PC-3 (cell line): Measurements from ENCODE around the gene TYROBP. TPM values are rescaled to one million over a fixed set of nuclear protein-coding genes. Genes with fewer than 3 reads are reported as not detected.
"Not testable (repeated sequence)": the region's sequence is repeated elsewhere in the genome, so short reads cannot be mapped to it uniquely, and the experiment has no call there.

ENCODE experiments used
- ATAC-seq: fragments of 200-7000 bp; cut with Tn5 transposase; 2 replicates; pipeline ENCODE4 v1.9.1; 2020; ENCODE audit warnings: mild to moderate bottlenecking, moderate library complexity
- BruUV-seq: library from RNA; stranded (reverse); fragments of 400-500 nt; replicated peaks from 2 replicates; lab custom pipeline; 2021; lab: Mats Ljungman, UMichigan
- CTCF ChIA-PET: fragments of 300-600 bp; sonication (Branson Sonifier 250); formaldehyde crosslinking; loops from one replicate; lab custom pipeline; 2022; ENCODE audit warnings: antibody characterized with exemption; lab: Charles Lee
- POLR2A ChIA-PET: fragments of 300-600 bp; sonication (Branson Sonifier 250); formaldehyde crosslinking; loops from one replicate; lab custom pipeline; 2022; ENCODE audit warnings: antibody characterized with exemption; ENCODE audit not compliant: unreplicated experiment; lab: Charles Lee
- DNase-seq: peaks from one replicate; pipeline ENCODE4 v3.0.0-alpha.2; 2015
- H2AFZ ChIP-seq: fragments of 300-600 bp; sonication (generic); 2 replicates; pipeline ENCODE4 v1.6.0; 2016; ENCODE audit warnings: antibody characterized with exemption, low read length
- H3F3A ChIP-seq: fragments of 300-600 bp; sonication (generic); one replicate; pipeline ENCODE4 v1.6.0; 2017; ENCODE audit warnings: antibody characterized with exemption, low read length, control low read depth, mild to moderate bottlenecking; ENCODE audit not compliant: unreplicated experiment
- H3K27ac ChIP-seq: fragments of 300-600 bp; sonication (generic); 2 replicates; pipeline ENCODE4 v1.5.1; 2016; ENCODE audit warnings: mild to moderate bottlenecking, low read length
- H3K27me3 ChIP-seq: fragments of 300-600 bp; sonication (generic); 2 replicates; pipeline ENCODE4 v1.6.1; 2016; ENCODE audit warnings: low read length, mixed read lengths
- H3K36me3 ChIP-seq: fragments of 300-600 bp; sonication (generic); 2 replicates; pipeline ENCODE4 v1.6.1; 2016; ENCODE audit warnings: low read depth, mixed run types, low read length, mixed read lengths
- H3K4me1 ChIP-seq: fragments of 300-600 bp; sonication (generic); 2 replicates; pipeline ENCODE4 v1.5.1; 2016; ENCODE audit warnings: low read length; ENCODE audit not compliant: insufficient read depth
- H3K4me2 ChIP-seq: fragments of 300-600 bp; sonication (generic); 2 replicates; pipeline ENCODE4 v1.6.0; 2016; ENCODE audit warnings: low read length
- H3K4me3 ChIP-seq: fragments of 300-600 bp; sonication (generic); 2 replicates; pipeline ENCODE4 v1.5.1; 2016; ENCODE audit warnings: mild to moderate bottlenecking, low read length, mixed read lengths
- H3K79me2 ChIP-seq: fragments of 300-600 bp; sonication (generic); 2 replicates; pipeline ENCODE4 v1.6.1; 2017; ENCODE audit warnings: low read length, mixed read lengths
- H3K9ac ChIP-seq: fragments of 300-600 bp; sonication (generic); 2 replicates; pipeline ENCODE4 v1.6.0; 2016; ENCODE audit warnings: mild to moderate bottlenecking, low read length
- H3K9me2 ChIP-seq: fragments of 300-600 bp; sonication (generic); replicated peaks from 2 replicates; pipeline ENCODE4 v1.6.1; 2016; ENCODE audit warnings: mixed run types, low read length, mixed read lengths
- H3K9me3 ChIP-seq: fragments of 300-600 bp; sonication (generic); 2 replicates; pipeline ENCODE4 v1.6.1; 2016; ENCODE audit warnings: low read length, mixed read lengths
- H4K20me1 ChIP-seq: fragments of 300-600 bp; sonication (generic); 2 replicates; pipeline ENCODE4 v1.6.1; 2016; ENCODE audit warnings: low read length, mixed read lengths
- EZH2 ChIP-seq: fragments of 300-600 bp; sonication (generic); IDR thresholded peaks from one replicate; pipeline ENCODE4 v1.6.1; 2017; ENCODE audit warnings: antibody characterized with exemption, mild to moderate bottlenecking, low read length; ENCODE audit not compliant: unreplicated experiment
- EZH2phosphoT487 ChIP-seq: fragments of 300-600 bp; sonication (generic); IDR thresholded peaks from 2 replicates; pipeline ENCODE4 v1.6.1; 2018; ENCODE audit warnings: mild to moderate bottlenecking, antibody characterized with exemption, low read length, borderline replicate concordance
- intact Hi-C: fragments of 100-400 bp; cut with micrococcal nuclease; formaldehyde crosslinking; loops from 2 replicates; pipeline ENCODE4 v1.9.0; 2023
- total RNA-seq: library from RNA; depleted of rRNA; stranded (reverse); fragments of >200 nt; gene quantifications from 2 replicates; pipeline ENCODE4 v1.2.3, GENCODE V29; 2014
- TF ChIP-seq, protein P1 (sequence below): fragments of 300-600 bp; sonication (generic); conservative IDR thresholded peaks from 2 replicates; pipeline ENCODE4 v1.5.1; 2017; ENCODE audit warnings: antibody characterized with exemption, low read depth, mild to moderate bottlenecking, low read length

Gene TYROBP
- total RNA-seq, 1 experiment from 2014 or later = not detected

GRCh38 chr19:35870798-35871197, 37.3 kb downstream of the TYROBP start:
- H3F3A ChIP-seq = no peaks in the 10 kb centered on the region
- intact Hi-C loops = no loop called here
- ATAC-seq = no peak
- CTCF ChIA-PET = no interaction called here
- no peaks in the 10 kb centered on the region for H3K27me3 ChIP-seq
- no TSS peak for BruUV-seq
- POLR2A ChIA-PET = no interaction called here
- no peaks in the 10 kb centered on the region for H3K79me2 ChIP-seq
- no peaks in the 10 kb centered on the region for H3K9me3 ChIP-seq
- H3K36me3 ChIP-seq = no peaks in the 10 kb centered on the region
- no peak overlapping the region for H3K4me2 ChIP-seq
- TF ChIP-seq EZH2phosphoT487 = no peak
- TF ChIP-seq, protein P1, sequence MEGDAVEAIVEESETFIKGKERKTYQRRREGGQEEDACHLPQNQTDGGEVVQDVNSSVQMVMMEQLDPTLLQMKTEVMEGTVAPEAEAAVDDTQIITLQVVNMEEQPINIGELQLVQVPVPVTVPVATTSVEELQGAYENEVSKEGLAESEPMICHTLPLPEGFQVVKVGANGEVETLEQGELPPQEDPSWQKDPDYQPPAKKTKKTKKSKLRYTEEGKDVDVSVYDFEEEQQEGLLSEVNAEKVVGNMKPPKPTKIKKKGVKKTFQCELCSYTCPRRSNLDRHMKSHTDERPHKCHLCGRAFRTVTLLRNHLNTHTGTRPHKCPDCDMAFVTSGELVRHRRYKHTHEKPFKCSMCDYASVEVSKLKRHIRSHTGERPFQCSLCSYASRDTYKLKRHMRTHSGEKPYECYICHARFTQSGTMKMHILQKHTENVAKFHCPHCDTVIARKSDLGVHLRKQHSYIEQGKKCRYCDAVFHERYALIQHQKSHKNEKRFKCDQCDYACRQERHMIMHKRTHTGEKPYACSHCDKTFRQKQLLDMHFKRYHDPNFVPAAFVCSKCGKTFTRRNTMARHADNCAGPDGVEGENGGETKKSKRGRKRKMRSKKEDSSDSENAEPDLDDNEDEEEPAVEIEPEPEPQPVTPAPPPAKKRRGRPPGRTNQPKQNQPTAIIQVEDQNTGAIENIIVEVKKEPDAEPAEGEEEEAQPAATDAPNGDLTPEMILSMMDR = no peak
- TF ChIP-seq EZH2 = no peak
- DNase-seq = no peak
- H3K9me2 ChIP-seq = no peaks in the 10 kb centered on the region
- no peak overlapping the region for H3K4me3 ChIP-seq
- no peaks in the 10 kb centered on the region for H4K20me1 ChIP-seq
- no peak overlapping the region for H2AFZ ChIP-seq
- H3K4me1 ChIP-seq = peaks cover 7% of the 10 kb centered on the region; the same call in 1 of the 2 replicates
- H3K9ac ChIP-seq = no peak overlapping the region
- no peak overlapping the region for H3K27ac ChIP-seq

DNA sequence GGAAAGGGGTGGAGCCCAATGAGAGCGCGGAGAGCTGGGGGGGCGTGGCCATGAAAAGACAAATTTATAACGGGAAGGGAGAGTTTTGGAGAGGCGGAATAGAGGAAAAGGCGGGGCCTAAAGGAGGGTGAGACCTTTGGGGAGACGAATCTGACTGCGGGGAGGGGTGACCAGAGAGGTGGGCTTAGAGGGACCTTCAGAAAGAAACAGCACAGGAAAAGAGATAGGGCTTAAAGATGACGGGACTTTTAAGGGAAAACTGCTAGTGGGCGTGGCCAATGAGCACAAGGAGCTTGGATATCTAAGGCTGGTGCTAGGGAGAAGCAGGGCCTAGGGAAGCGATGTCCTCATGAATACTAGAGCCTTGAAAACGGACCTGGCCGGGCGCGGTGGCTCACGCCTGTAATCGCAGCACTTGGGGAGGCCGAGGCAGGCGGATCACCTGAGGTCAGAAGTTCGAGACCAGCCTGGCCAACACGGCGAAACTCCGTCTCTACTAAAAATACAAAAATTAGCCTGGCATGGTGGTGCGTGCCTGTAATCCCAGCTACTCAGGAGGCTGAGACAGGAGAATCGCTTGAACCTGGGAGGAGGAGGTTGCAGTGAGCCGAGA, 37.9 kb downstream of the TYROBP start:
- H3K9ac ChIP-seq, H4K20me1 ChIP-seq, H3K9me2 ChIP-seq, H3K27me3 ChIP-seq, ATAC-seq, POLR2A ChIA-PET, H3K27ac ChIP-seq, H3K79me2 ChIP-seq, CTCF ChIA-PET, H3K9me3 ChIP-seq, H3K4me1 ChIP-seq, intact Hi-C loops, H3F3A ChIP-seq, DNase-seq, BruUV-seq, H3K36me3 ChIP-seq: not testable (repeated sequence)
- Histone ChIP-seq H3K4me3 (peak overlapping the region; percentile 49; the same call in 1 of the 2 replicates), H2AFZ (peak overlapping the region; percentile 71; the same call in 1 of the 2 replicates), H3K4me2 (peak overlapping the region; percentile 84)

GRCh38 chr19:35869327-35870123, 38.6 kb downstream of the TYROBP start:
- no TSS peak for BruUV-seq
- intact Hi-C loops = no loop called here
- TF ChIP-seq EZH2 (no peak), EZH2phosphoT487 (no peak)
- TF ChIP-seq, protein P1 = no peak
- Histone ChIP-seq H3K4me2 (peak overlapping the region; percentile 84), H4K20me1 (no peaks in the 10 kb centered on the region), H3K27me3 (no peaks in the 10 kb centered on the region), H3K9ac (no peak overlapping the region), H2AFZ (peak overlapping the region; percentile 71), H3K9me3 (no peaks in the 10 kb centered on the region), H3K27ac (no peak overlapping the region), H3K36me3 (no peaks in the 10 kb centered on the region), H3F3A (no peaks in the 10 kb centered on the region), H3K9me2 (no peaks in the 10 kb centered on the region), H3K4me3 (peak overlapping the region; percentile 59; the same call in 1 of the 2 replicates), H3K79me2 (no peaks in the 10 kb centered on the region), H3K4me1 (peaks cover 7% of the 10 kb centered on the region; the same call in 1 of the 2 replicates)
- CTCF ChIA-PET = no interaction called here
- POLR2A ChIA-PET = no interaction called here
- DNase-seq = peak; percentile 81
- peak; percentile 83 for ATAC-seq
